Peyer's patch (tissue), 4 donors: ENCODE measurements around the gene ATXN2.

Experiments
- POLR2A ChIP-seq, 2 donors: fragments of 450-650 bp; IDR thresholded peaks; one replicate each; pipeline ENCODE4 v1.5.1; 2017; ENCODE audit warnings: antibody characterized with exemption in 2 of 2, mild to moderate bottlenecking in 2 of 2, moderate library complexity in 2 of 2
- TF ChIP-seq, protein P1 (sequence below), 6 experiments: fragments of 450-650 bp in 4 of 6; fragments of 200-600 bp in 2 of 6; sonication (generic) in 1 of 6; IDR thresholded peaks; one replicate each; pipeline ENCODE4 v1.5.1; 2017 to 2019; ENCODE audit warnings: antibody characterized with exemption in 6 of 6, mild to moderate bottlenecking in 3 of 6, moderate library complexity in 1 of 6

DNA sequence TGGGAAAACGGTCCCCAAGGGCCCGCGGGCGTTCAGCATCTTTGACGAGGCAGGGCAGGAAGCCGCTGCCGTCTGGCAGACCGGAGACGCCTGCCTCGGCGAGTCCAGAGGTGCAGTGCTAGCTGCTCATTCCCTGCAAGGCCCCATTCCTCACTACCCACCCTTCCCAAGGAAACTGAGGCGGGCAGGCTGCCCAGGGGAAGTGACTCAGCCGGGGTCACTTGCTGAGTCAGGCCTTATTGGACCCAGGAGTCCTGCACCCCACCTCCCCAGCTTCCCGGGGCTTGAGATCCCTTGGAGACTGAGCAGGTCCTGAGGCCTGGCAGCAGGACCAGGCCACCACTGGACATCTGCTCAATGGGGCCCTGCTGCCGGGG lies 189.7 kb downstream of the ATXN2 start:
- TF ChIP-seq, protein P1, sequence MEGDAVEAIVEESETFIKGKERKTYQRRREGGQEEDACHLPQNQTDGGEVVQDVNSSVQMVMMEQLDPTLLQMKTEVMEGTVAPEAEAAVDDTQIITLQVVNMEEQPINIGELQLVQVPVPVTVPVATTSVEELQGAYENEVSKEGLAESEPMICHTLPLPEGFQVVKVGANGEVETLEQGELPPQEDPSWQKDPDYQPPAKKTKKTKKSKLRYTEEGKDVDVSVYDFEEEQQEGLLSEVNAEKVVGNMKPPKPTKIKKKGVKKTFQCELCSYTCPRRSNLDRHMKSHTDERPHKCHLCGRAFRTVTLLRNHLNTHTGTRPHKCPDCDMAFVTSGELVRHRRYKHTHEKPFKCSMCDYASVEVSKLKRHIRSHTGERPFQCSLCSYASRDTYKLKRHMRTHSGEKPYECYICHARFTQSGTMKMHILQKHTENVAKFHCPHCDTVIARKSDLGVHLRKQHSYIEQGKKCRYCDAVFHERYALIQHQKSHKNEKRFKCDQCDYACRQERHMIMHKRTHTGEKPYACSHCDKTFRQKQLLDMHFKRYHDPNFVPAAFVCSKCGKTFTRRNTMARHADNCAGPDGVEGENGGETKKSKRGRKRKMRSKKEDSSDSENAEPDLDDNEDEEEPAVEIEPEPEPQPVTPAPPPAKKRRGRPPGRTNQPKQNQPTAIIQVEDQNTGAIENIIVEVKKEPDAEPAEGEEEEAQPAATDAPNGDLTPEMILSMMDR (IDR thresholded peaks at IDR 0.05), result no peak
- TF ChIP-seq POLR2A (IDR thresholded peaks at IDR 0.05), result no peak
